ENCODE data around the gene SORBS1.

Gene SORBS1

DNA sequence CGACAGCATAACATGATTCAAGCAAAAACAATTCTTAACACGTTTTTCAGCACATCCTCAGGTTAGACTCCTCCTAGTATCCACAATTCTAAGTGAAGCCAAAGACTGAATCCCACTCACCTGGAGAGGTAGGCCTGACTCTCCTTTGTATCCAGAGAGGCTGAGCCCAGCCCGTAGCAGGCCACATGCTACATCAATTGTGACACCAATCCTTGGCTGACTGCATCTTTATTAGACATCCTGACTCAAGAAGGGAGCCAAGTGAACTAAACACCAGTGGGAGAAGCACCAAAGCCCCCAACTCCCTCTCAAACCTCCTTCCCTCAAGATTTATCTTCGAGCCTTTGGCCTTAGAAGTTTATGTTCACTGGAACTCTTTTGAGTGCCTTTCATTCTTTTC is 144.9 kb downstream of the SORBS1 start:
- in situ Hi-C loops (cut with MboI; ENCODE audit: low sequenced_read_pairs) = no loop called here

DNA sequence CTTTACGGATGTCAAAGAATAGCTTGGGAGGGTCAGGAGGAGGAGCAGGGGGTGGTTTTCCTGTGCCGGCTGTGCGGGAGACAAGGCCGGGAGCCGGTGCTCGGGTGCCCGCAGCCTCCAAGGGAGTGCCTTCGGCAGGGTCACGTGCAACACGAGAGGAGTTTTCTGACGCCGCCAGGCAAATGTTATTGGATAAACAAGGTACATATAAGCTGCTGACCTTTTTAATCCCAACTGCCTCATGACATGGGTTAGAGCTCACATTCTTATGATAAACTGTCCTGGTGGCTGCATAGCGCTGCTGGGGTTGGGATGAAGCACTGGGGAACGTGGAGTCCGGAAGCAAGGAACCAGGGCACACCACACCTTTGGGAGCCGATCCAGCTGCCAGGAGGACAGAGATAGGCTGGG is 145.5 kb downstream of the SORBS1 start:
- in situ Hi-C loops (cut with MboI; ENCODE audit: low sequenced_read_pairs) = no loop called here

DNA sequence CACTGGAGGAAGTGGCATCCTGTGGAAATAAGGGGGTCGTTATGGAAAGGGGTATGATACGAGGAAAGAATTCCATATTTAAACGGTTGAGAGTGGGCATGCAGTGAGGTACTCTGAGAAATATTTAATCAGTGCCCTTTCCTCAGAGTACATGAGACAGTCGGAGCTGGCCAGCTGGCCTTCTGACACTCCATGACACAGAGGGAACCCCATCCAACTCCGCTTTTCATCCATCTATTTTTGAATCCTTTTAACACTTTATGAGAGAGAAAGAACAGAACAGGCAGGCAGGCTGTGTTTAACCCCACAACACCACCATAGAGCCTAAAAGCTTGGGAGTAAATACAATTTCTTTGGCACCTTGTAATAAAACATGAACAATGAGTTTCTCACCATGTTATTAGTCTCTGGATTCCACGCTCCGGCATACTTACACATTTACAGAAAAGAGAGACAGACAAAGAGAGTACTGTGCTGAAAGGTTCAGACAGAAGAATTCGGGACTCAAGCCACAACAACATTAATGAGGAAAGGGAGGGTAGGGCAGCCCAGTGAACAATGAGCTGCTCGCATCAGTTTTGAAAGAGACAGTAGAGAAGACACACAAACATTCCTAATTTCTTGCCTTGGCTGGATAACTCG is 146.2 kb downstream of the SORBS1 start:
- in situ Hi-C loops (cut with MboI; ENCODE audit: low sequenced_read_pairs) = no loop called here

DNA sequence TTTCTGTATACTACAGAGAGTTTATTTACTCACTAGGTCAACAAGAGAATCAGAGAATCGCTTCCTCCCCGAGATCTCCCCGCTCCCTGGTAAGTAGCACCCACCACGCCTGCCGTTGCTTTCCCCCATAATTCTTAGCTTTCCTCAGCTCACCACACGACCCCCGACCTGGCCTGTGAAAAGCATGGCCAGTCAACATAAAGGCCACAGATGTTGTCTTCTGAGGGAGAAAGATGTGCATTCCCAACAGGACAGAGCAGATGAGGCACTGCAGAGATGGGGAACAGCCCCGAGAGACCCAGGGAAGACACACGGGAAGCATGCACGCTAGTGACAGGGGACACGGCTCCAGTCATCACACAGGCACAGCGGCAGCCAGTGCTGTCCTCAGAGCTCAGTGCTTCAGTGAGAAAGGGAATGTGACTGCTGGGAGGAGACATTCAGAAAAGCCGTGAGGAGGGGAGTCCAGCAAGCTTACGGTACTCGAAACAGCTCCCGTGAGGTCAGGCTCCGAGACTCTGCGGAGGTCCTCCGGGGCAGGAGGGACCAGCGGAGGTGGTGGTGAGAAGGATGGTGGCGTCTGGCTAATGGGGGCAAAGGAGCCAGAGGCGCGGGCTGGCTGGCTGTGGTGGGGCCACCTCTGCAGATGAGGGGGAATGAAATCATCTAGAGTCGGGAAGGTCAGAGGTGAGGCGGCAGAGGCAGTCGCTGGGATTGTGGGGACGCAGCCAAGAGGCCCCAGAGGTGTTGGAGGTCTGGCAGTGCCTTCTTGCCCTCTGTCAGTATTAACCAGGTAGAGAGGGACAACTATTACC is 146.9 kb downstream of the SORBS1 start:
- in situ Hi-C loops (cut with MboI; ENCODE audit: low sequenced_read_pairs) = no loop called here

DNA sequence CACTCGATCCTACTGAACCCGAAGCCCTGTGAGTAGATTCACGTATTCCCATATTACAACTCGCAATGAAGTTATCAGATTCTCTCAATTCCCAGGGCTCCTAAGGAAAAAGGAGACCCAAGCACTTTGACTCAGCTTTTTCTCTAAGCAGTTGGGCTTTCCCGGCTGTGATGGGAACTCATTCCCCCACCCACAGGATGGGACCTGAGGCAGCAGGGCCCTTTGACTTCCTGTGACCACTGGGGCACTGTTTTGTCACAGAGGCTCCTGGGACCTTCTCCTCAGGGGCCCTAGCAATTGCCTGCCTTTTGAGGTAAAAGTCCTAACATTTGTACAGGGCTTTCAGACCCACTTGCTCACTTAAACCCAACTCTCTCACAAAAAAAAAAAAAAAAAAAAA is 147.6 kb downstream of the SORBS1 start:
- in situ Hi-C loops (cut with MboI; ENCODE audit: low sequenced_read_pairs) = no loop called here

DNA sequence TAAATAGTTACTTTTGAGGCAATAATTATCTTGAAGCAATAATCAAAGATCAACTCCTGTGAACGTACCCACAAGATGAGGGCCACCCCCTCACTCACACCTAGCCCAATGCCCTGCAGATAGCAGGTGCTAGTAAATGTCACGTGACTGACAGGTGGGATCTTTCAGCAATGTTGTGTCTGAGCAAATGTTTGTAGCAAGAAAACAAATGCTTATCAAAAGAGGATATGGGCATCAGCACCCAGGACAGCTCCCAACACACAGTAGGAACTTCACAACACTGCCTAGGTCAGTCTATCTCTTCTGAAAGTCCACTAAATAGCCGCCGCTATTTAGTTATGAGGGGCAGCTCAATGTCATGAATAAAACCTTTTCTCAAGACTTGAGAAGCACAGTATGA is 149.5 kb downstream of the SORBS1 start:
- in situ Hi-C loops (cut with MboI; ENCODE audit: low sequenced_read_pairs) = no loop called here

DNA sequence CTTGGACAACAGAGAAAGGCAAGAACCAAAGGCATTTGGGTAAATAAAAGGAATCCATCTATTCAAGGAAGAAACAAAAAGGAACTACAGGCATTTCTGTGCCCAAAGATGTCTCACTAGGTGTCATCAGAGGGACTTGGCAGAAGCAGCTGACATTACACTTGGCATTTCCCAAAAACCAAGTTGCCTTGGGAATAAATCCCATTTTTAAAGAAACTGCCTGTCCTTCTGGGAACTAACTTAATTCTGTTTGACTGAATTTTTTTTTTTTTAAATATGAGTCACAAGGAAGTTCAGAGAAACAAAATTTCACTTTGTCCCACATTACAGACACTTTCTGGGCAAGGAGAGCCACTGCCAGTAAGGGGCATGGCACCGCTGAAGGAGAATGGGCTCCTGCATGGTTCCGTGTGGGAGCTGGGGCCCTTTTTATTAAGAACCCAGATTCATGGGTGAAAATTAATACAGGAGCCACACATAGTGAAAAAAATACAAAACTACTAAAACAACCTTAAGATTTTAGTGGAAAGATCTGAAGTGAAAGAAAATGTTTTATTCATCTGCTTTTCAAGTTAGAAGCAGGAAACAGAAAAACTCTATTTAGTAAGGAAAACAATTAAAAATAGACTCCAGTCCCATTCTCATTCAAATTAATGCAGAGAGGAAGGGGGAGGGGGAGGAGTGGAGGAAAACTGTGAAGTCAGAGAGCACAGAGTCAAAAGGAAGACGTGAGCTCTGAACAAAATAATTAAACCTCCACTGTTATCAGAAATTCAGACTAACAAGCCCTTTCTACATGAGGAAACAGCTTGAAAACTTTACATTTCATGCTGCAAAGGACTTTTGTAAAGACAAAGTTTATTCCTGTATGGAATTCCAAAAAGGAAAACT is 151.9 kb downstream of the SORBS1 start:
- in situ Hi-C loops (cut with MboI; ENCODE audit: low sequenced_read_pairs) = no loop called here

DNA sequence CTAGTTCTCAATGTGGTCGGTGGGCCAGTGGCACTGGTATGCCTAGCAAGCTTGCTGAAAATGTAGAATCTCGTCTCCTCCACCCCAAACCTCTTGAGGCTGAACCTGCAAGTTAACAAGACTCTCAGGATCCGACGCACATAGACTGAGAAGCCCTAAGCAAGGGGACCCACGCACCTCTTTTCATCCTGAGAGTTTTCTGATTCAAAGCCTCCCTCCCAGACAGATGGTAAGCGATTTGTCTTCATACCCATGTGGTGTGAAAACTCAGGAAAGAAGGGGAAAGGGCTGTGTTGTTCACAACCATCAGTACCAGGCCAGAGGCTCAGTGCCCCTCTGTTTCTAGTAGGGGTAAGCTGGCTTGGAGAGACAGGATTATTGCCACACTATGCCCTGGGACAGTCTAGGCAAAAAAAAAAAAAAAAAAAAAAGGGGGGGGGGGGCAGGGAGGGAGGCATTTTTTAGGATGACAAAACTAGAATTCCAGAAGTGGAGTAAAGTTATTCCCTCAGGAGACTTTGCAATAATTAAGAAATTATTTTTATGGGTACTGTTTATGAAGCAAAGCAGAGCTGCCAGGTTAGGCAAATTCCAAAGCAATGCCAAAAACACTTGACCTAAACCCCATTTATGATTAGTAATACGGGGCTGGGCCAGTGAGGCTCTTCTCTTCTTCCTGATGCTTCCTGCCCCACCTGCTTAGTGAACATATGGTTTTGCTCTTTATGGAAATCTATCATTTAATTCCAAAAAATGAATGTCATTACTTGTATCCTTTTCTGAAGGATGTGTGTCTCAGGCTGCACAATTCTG is 152.8 kb downstream of the SORBS1 start:
- in situ Hi-C loops (cut with MboI; ENCODE audit: low sequenced_read_pairs) = no loop called here

DNA sequence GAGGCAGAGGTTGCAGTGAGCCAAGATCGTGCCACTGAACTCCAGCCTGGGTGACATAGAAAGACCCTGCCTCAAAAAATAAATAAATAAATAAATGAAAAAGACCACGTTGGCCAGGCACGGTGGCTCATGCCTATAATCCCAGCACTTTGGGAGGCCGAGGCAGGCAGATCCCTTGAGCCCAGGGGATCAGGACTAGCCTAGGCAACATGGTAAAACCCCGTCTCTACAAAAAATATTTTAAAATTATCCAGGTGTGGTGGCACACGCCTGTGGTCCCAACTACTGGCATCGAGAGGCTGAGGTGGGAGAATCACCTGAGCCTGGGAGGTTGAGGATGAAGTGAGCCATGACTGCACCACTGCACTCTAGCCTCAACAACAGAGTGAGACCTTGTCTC is 153.6 kb downstream of the SORBS1 start:
- in situ Hi-C loops (cut with MboI; ENCODE audit: low sequenced_read_pairs) = no loop called here

DNA sequence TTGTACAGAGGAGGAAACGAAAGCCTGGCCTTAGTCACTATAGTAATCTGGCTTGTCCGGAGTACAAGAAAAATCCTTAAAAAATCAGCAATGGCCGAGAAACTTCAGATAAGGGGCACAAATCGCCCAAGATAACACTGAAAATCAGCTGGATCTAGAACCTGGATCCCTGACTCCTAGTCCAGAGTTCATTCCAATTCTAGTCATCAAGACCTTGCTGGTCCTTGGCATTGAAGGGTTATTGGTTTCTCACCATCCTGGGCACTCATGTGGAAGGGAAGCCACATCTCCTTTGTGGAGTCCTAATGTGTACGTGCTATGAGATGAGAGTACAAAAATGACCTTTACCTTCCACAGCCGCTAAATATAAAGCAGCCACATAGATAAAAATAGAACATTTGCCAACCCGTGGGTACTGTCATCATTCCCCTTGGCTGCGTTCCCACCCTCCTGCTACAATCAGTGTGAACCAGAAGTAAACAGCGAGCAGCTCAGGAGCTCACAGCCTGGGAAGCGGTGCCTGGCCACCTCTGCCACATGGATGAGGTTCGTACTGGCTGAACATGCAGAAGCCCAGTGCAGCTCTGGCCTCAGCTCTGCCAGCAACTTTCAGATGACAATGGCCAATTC is 154.4 kb downstream of the SORBS1 start:
- in situ Hi-C loops (cut with MboI; ENCODE audit: low sequenced_read_pairs) = no loop called here

DNA sequence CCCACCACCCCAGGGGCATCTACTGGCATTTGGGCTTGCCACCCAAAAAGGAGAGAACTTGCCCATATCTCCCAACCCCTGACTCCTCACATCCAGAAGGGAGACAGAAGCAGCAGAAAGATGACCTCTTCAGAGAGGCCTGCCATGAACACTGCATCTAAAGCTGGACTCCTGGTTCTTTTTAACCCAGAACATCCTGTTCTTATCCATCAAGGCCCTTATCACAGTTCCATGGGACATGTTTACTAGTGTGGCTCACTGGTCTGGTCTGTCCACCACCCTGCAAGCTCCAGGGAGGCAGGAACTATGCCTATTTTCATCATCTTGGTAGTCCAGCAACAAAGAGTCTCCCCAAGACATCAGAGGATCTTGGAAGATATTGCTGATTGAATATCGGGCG is 155.5 kb downstream of the SORBS1 start:
- in situ Hi-C loops (cut with MboI; ENCODE audit: low sequenced_read_pairs) = no loop called here

DNA sequence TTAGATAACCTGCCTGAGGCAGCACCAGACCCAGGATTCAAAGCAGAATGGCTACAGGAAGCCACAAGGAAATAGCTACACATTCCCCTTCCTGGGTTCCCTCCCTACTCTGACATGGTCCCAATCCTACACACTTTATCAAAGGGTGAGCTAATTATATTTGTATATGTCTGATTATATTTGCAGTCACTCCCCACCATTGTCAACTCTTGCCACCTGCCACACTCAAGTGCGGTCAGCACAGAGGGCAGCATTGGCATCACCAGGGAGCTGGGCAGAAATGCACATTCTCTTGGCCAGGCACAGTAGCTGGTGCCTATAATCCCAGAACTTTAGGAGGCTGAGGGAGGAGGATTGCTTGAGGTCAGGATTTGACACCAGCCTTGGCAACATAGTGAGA is 156.3 kb downstream of the SORBS1 start:
- in situ Hi-C loops (cut with MboI; ENCODE audit: low sequenced_read_pairs) = no loop called here

DNA sequence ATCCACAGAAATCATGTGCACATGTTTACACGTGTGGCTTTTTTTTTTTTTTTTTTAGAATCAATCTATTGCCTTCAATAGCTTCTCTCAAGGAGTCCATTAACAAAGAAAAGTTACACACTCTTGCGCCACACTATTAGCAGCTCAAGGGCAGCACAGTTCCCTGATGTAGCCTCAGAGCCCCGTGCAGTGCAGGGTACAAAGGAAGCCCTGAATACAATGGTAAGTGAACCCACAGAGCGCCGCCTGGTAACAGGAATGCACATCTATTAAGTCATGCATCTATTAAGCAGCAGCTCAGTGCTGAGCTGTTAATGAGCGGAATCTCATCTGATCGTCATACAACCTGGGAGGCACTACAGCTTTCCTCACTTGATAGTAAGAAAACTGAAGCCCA is 156.7 kb downstream of the SORBS1 start:
- in situ Hi-C loops (cut with MboI; ENCODE audit: low sequenced_read_pairs) = no loop called here

DNA sequence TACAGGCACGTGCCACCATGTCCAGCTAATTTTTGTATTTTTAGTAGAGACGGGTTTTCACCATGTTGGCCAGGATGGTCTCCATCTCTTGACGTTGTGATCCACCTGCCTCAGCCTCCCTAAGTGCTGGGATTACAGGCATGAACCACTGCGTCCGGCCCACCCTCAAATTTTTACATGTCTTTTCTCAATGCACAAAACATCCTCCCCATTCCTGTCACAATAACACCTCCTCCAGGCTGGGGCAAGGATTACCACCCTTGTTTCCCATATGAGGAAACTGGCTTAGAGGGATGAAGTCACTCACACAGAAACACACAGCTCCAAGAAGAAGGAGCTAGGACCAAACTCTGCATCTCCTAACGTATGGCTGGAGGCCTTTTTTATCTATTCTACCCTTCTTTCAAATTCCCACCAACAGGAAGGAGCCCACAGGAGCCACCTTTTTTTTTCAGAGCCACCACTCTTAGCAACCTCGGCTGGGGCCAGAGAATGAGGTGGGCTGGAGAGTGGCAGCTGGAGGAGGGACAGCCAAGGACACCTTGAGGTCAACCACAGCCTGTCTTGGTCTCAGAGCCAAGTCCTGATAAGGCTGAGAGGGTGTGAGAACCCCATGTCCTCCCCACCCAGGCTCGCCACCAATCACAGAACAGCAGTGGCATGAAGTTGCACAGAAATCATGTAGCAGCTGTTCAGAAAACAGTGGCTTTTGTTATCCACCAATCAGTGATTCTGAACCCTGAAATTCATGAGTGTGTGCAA is 157.3 kb downstream of the SORBS1 start:
- in situ Hi-C loops (cut with MboI; ENCODE audit: low sequenced_read_pairs) = no loop called here

DNA sequence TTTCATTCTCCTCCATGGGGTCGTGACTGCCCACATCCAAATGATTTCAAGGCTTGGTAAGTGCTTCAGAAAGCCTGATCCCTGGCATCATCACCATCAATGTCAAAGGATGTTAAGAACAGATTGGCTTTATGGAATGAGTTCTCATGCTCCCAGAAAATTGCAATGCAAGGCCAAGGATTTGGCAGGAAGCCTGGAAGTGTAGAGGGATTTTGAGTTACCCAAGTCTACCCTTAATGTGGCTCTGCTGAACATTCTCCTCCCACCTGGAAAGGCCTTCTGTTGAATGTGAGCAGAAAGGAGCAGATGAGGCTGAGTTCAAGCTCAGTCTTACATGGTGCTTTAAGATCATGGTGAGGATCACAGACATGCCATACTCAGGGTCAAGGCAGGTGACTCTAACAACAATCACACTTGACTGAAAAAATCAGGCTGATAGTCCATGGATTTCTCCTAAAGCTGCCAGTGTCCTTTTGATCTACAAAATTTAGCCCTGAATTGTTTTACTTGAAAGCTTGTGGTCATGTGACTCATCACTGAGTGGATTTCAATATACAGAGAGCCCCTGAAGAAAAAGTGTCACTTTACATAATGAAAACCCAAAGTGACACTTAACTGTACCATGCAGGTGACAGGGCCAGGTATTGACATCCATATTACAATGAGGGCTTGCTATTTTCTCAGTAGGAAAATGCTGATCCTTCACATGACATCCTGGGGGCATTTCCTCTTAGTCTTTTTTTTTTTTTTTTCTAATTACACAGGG is 159.3 kb downstream of the SORBS1 start:
- in situ Hi-C loops (cut with MboI; ENCODE audit: low sequenced_read_pairs) = no loop called here

DNA sequence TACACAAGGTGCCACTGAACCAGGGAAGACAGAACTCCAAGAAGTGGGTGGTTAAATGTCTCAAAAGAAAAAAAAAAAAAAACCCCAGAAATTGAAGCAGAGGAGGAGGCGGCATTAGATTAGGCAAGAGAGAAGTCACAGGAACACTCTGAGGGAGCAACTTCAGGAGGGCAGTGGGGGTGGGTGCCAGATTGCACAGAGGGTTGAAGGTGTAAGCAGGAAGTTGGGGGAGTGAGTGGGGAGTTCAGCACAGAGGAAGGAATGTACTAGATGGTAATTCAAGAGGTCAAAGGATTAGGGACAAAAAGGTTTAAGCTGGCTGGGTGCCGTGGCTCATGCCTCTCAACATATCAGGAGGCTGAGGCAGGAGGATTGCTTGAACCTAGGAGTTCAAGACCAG is 160.4 kb downstream of the SORBS1 start:
- in situ Hi-C loops (cut with MboI; ENCODE audit: low sequenced_read_pairs) = no loop called here

DNA sequence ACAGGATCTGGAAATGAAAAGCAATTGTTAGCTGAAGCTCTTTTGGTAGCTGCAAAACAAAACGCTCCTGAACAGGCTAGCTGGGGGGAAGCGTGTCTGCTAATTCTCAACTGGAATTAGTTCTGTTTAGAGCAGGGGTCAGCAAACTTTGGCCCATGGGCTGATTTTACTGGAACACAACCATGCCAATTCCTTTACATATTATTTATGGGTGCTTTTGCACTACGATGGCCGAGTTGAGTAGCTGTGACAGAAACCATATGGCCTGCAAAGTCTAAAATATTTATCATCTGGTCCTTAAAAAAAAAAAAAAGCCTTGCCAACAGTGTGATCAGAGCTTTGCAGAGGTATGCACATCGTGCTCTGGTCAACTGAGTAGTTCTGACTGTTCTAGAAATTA is 162.0 kb downstream of the SORBS1 start:
- in situ Hi-C loops (cut with MboI; ENCODE audit: low sequenced_read_pairs) = no loop called here

DNA sequence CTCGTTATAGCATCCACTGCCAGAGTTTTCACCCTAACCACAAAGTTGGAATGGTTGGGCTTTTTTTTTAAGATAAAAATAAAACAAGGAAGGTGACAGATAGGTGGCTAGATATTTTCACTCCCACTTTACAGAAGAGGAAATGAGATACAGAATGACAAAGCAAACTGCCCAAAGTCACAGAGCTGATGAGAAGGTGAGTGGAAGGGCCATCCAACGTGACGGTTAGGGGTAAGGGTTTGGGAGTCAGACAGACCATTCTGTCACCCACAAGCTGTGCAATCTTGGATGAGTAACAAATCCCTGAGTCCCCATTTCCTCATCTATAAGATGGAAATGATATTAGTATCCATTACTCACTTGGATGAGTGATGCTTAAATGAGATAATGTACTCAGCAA is 163.4 kb downstream of the SORBS1 start:
- in situ Hi-C loops (cut with MboI; ENCODE audit: low sequenced_read_pairs) = no loop called here

DNA sequence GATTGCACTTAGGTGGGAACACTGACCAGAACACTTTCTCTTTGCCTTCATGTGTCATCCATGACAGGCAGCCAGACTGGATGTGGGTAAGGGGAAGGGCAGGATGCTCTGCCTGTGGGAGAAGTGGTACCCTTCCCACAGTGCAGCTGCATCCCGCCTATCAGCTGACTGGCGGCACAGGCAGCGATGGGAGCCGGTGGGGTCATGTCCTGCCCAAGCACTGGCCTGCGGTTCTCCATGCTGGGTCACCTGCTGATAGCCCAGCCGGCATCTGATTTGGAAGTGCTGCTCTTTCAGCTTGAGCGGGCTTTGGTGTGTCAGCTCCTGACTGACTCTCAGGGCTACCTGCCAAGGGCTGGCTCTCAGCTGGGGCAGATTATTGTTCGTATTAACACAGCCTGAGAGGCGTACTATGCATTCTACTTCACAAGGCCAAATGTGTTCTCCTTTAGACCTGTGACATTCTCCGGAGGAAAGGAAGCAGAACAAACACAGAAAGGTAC is 165.2 kb downstream of the SORBS1 start:
- in situ Hi-C loops (cut with MboI; ENCODE audit: low sequenced_read_pairs) = no loop called here

Data from HL-60/S4 (cell line).